AG09319 (cell line): Measurements from ENCODE around the gene CEP112.

Experiments used
- DNase-seq: peaks from one replicate; pipeline ENCODE4 v3.0.0-alpha.2; 2010; ENCODE audit warnings: low read depth; ENCODE audit errors: extremely low read depth
- CTCF ChIP-seq: IDR thresholded peaks from 2 replicates; pipeline ENCODE4 v1.5.1; 2011; ENCODE audit warnings: low read depth, mild to moderate bottlenecking, inconsistent platforms, low read length, moderate library complexity

The CEP112 gene

GRCh38 chr17:66149562-66149961 lies 42.4 kb downstream of the CEP112 start:
- DNase-seq = no peak
- no peak for TF ChIP-seq CTCF

DNA sequence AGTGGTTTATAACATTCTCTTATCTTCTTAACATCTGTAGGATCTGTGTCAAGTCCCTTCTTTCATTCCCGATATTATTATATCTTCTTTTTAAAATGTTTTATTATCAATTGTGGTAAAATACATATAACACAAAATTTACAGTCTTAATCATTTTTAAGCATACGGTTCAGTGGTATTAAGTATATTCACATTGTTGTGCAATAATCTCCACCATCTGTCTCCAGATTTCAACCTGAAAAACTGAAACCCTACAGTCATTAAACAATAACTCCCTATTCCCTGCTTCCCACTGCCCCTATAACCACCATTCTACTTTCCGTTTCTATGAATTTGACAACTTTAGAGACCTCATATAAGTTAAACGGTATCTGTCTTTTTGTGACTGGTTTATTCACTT lies 45.5 kb downstream of the CEP112 start:
- DNase-seq = no peak
- no peak for TF ChIP-seq CTCF

GRCh38 chr17:66143657-66144282 lies 48.2 kb downstream of the CEP112 start:
- TF ChIP-seq CTCF = no peak
- DNase-seq = no peak

- no peak for DNase-seq
- TF ChIP-seq CTCF = no peak
Measured at GRCh38 chr17:66142428-66142827, 49.5 kb downstream of the CEP112 start.

- TF ChIP-seq CTCF = no peak
Measured at GRCh38 chr17:66138120-66138519, 53.8 kb downstream of the CEP112 start.

GRCh38 chr17:66135896-66136295 lies 56.0 kb downstream of the CEP112 start:
- TF ChIP-seq CTCF = no peak
- no peak for DNase-seq

More at GRCh38 chr17:66138120-66138519, 53.8 kb downstream of the CEP112 start:
- no peak for DNase-seq

GRCh38 chr17:66135219-66135618 lies 56.7 kb downstream of the CEP112 start:
- TF ChIP-seq CTCF = no peak
- DNase-seq = no peak
